HG03196 (cell line): ENCODE results near the gene DTNB.
"Not testable (repeated sequence)": the region's sequence is repeated elsewhere in the genome, so short reads cannot be mapped to it uniquely, and the experiment has no call there.

Experiments
- ATAC-seq: cut with Tn5 transposase; IDR thresholded peaks from one replicate; pipeline ENCODE4 v1.9.1; 2021; ENCODE audit not compliant: unreplicated experiment

Gene DTNB

DNA sequence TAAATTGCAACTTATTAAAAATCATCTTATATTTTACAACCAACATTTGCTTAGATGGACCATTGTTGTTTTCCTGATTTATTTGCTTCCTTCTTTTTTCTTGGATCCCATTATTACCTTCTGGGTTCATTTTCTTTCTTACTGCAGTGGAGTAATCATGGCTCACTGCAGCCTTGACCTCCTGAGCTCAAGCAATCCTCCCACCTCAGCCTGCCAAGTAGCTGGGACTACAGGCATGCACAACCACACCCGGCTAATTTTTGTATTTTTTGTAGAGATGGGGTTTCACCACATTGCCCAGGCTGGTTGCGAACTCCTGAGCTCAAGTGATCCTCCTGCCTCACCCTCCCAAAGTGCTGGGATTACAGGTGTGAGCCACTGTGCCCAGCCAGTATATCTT is 123.8 kb downstream of the DTNB start:
- not testable (repeated sequence) for ATAC-seq

DNA sequence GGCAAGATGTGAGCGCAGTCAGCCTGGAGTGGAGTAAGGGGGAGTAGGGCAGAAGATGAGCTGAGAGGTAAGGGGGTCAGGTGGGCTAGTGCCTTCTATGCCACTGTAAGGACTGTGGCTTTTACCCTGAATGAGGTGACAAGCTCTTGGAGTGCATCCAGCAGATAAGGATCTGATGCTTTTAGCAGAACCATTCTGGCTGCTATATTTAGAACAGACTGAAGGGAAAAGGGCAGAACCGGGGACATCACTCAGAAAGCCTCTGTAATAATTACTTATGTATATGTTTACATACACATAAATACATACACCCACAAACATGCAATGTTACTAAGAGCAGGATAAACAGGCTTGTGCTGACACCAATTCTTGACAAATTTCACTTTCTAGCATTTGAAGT is 124.8 kb downstream of the DTNB start:
- no peak for ATAC-seq

DNA sequence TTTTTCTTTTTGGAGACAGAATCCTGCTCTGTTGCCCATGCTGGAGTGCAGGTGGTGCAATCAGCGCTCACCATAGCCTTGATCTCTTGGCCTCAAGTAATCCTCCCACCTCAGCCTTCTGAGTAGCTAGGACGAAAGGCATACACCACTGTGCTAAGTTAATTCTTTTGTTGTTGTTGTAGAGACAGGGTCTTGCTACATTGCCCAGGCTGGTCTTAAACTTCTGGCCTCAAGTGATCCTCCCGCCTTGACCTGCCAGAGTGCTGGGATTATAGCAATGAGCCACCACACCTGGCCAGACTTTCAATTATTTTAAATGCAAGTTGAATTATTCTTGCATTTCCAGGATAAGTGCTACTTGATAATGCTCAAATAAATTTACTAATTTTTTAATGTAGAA is 126.5 kb downstream of the DTNB start:
- no peak for ATAC-seq

DNA sequence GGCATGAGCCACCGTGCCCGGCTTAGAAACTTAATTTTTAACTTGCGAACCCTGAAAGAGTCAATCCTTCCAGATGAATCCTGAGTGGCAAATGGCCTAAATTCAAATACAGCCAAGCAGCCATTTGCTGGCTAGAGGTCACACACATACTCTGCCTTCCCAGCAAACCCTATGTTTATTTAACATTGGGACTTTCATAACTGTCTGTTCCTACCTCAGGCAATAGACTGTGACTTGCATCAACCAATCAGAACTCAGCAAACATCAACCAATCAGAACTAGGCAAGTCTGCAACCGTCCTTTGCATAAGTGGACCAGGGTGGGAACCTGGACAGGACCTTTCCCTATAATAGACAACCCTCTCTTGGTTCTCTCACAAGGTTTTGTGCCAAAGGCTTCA is 127.5 kb downstream of the DTNB start:
- no peak for ATAC-seq

DNA sequence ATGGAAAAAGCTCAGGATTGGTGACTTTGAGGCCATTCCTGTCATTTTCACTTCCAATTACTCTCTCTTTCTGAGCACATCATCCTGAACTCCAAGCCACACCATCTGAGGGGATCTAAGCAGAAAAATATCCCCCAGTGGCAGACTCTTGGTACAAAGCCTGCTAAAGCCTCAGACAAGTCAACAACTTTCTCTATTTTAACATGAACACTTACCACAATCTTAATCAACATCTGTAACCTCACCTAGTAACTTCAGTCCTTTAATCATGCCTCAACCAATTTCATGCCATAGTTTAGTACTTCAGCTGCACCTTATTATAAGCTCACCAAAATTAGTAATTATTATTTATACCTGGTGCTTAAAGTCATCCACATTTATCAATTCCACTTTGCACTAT is 128.9 kb downstream of the DTNB start:
- no peak for ATAC-seq

DNA sequence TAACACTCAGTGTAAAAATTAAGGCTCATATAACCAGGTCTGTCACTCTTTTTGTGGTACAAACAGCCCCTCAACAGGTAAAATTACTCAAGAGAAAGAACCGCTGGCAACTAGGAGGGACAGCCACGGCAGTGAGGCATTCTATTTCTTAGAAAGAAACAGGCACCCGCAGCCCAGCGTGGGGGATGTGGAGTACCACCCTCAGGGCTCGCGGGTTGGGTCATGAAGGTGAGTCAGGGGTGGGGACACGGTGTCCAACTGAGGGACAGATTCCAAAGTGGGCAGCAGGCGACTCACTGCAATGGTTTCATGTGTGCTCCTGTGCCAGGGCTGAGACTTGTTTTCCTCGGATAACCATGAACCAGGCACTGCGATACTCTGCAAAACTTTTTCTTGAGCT is 129.4 kb downstream of the DTNB start:
- no peak for ATAC-seq

DNA sequence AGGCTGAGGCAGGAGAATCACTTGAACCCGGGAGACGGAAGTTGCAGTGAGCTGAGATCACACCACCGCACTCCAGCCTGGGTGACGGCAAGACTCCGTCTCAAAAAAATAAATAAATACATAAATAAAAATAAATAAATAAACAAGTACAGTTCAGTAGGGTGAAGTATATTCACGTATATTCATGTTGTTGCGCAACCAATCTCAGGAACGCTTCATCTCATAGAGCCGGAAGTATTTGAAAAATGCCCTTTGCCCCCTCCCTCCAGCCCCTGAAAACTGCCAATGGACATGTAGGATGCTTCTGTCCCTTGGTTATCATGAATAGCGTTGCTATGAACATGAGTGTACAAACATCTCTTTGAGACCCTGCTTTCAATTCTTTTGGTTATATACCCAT is 132.0 kb downstream of the DTNB start:
- no peak for ATAC-seq

DNA sequence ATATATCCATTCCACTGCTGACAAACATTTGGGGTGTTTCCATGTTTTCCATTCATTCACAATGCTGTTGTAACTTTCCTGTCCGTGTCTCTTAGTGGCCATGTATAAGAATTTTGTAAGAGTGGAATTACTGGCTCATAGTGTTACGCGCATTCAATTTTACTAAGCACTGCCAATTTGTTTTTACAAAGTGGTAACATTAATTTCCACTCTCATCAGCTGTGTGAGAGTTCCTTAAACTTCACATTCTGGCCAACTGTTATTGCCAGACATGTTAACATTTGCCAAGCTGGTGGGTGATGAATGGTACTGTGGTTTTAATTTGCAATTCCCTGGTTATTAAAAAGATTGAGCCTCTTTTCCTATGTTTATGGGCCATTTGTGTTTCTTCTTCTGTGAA is 134.2 kb downstream of the DTNB start:
- ATAC-seq = no peak

DNA sequence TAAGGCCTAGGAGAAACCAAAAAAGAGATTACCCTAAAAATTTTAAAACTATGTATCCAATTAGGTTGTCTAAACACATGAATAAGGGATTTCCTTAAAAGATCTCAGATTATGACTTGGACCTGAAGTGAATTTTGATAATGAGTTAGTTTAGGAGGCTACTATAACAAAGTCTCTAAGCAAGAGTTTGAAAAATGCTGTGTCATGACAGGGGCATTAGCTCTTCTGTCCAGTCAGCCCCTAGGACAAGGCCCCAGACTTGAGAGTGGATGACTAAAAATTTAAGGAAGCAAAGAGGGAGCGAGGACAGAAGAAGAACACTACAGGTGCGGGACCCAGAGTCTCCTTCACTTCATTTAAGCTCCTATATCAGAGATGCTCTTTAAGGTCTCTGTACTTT is 135.9 kb downstream of the DTNB start:
- no peak for ATAC-seq

DNA sequence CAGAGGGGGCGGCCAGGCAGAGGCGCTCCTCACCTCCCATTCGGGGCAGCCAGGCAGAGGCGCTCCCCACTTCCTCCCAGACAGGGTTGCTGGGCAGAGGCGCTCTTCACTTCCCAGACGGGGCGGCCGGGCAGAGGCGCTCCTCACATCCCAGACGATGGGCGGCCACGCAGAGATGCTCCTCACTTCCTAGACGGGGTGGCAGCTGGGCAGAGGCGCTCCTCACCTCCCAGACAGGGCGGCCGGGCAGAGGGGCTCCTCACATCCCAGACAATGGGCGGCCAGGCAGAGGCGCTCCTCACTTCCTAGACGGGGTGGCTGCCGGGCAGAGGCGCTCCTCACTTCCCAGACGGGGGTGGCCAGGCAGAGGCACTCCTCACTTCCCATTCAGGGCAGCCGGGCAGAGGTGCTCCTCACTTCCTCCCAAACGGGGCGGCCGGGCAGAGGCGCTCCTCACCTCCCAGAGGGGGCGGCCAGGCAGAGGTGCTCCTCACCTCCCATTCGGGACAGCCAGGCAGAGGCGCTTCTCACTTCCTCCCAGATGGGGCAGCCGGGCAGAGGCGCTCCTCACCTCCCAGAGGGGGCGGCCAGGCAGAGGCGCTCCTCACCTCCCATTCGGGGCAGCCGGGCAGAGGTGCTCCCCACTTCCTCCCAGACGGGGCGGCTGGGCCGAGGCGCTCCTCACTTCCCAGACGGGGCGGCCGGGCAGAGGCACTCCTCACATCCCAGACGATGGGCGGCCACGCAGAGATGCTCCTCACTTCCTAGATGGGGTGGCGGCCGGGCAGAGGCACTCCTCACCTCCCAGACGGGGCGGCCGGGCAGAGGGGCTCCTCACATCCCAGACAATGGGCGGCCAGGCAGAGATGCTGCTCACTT is 137.7 kb downstream of the DTNB start:
- ATAC-seq = not testable (repeated sequence)

DNA sequence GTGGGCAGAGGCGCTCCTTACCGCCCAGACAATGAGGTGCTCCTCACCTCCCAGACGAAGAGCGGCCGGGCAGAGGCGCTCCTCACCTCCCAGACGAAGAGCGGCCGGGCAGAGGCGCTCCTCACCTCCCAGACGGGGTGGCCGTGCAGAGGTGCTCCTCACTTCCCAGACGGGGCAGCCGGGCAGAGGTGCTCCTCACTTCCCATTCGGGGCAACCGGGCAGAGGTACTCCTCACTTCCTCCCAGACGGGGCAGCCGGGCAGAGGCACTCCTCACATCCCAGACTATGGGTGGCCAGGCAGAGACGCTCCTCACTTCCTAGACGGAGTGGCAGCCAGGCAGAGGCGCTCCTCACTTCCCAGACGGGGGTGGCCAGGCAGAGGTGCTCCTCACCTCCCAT is 138.4 kb downstream of the DTNB start:
- ATAC-seq = not testable (repeated sequence)

DNA sequence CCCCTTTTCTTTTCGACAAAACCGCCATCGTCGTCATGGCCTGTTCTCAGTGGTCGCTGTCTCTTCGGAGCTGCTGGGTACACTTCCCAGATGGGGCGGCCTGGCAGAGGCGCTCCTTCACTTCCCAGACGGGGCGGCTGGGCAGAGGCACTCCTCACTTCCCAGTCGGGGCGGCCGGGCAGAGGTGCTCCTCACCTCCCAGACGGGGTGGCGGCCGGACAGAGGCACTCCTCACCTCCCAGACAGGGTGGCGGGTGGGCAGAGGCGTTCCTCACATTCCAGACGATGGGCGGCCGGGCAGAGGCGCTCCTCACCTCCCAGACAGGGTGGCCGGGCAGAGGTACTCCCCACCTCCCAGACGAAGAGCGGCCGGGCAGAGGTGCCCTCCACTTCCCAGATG is 138.9 kb downstream of the DTNB start:
- no peak for ATAC-seq

DNA sequence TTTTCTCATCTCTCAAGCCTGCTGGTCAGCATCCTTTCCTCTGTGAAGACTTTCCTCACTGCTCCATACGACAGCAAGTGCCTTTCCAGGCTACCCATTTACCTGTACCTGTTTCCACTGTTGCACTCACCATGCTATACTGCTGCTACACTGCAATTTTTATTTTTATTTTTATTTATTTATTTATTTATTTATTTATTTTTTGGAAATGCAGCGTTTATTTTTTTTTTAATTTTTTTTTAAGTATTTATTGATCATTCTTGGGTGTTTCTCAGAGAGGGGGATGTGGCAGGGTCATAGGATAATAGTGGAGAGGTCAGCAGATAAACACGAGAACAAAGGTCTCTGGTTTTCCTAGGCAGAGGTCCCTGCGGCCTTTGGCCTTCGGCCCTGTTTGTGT is 139.6 kb downstream of the DTNB start:
- ATAC-seq = not testable (repeated sequence)

DNA sequence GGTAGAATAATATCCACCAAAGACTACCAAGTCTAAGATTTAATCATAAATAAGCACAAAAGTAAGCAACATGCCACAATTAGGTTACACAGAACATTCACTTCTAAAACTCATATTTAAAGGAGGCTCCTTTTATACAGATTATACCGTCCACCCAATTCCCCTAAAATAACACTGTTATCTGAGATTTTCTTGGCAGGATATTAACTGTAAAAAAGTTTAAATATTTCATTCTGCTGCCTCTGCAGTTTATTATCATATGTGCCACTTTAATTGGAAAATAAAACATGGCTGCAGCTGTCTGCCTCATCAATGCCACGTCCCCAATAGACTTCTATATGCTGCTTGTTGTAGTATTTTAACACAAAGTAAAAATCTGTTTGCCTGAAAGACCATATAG is 140.9 kb downstream of the DTNB start:
- no peak for ATAC-seq

DNA sequence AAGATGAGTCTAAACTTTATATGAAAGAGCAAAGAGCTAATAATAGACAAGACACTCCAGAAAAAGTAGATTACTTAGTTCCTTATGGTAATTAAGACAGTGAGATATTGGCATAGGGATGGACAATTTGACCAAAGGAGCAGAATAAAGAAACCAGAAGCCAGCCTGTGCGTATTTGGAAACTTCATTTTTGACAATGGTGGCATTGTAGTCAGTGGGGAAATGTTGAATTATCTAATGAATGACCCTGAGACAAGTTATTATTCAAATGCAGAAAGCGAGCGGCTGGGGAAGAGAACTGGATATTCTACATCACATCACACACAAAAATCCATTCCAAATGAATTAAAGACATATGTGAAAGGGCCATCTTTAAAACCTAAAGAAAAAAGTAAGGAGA is 144.3 kb downstream of the DTNB start:
- ATAC-seq = no peak

DNA sequence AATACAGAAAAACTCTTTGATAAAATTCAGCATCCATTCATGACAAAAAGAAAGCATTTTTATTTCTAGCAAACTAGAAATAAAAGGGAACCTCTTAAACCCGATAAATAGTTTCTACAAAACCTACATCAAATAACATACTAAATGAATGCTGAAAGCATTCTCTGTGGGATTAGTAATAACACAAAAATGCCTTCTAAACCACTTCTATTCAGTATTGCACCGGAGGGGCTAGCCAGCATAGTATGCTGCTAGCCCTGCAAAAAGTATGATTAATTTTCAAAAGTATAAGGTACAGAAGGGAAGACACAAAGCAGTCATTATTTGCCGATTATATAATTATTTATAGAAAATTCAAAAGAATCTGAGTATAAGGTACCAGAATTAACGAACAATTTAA is 145.2 kb downstream of the DTNB start:
- no peak for ATAC-seq

DNA sequence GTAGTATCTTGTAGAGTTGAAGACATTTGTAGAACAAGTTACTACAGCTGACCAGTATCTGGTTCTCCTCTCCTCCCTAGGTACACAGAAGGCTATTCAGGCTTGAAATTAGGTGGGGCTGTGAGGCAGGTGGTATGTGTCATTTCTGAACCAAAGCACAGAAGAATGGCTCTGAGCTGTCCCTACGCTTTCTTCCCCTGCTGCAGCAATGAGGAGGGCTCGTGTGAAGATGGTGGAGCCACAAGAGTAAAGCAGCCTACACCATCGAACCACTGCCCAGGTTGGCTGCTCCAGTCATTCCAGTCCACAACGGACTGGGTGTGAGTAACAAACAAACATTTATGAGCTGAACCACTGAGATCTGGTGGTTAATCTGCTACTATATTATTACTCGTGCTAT is 148.9 kb downstream of the DTNB start:
- no peak for ATAC-seq

DNA sequence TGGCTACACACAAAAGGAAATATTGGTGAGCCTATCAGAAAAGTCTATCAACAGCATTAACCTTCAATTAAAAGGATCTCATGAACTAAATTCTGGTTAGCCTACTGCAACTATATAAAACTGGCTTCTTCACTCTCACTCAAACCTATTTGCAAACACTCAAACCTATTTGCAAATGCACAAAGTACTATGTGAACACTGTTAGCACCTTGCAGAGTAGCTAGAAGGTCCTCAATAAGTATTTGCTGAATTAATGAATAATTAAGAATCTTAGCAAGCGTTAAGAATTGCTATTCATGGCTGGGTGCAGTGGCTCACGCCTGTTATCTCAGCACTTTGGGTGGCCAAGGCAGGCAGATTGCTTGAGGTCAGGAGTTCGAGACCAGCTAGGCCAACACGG is 150.3 kb downstream of the DTNB start:
- no peak for ATAC-seq

DNA sequence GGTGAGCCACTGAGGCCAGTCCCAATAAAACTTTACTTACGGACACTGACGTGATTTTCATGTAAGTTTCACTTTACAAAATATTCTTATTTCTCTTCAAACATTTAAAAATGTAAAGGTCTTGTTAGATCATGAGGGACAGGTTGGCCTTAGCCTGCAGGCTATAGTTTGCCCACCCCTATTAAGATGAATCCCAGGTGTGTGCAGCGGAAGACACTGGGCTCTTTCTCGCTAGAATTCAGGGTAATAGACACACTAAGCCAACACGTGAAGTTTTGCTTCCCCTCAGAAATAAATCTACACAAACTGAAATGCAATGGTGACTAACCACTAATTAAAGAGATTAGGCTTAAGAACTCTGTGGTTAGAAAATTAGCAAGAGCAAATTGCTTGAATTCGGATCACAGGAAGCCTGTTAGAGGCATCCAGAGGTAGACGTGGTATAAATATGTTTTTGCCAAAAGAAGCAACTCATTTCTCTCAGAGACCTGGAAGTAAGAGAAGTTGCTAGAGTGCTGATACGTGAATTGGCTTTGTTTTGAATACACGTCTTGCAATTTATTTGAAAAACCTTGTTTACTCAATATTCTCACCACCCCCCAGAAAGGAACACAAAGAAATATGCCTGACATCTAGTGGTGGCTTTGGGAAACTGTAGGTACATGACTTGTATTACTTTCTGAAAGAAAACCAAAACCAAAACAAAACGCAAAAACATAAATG is 151.6 kb downstream of the DTNB start:
- no peak for ATAC-seq

DNA sequence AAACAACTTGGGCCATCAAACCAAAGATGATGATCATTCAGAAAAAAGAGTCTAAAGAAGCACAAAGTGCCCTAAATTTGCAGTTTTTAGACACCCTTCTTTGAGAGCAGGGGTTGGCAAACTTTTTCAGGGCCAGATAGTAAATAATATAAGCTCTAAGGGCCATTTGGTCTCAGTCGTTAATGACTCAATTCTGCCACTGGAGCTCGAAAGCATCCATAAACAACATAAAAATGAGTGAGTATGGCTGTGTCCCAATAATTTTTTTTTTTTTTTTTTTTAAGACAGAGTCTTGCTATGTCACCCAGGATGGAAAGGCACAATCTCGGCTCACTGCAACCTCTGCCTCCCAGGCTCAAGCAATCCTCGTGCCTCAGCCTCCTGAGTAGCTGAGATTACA is 152.3 kb downstream of the DTNB start:
- ATAC-seq = no peak

DNA sequence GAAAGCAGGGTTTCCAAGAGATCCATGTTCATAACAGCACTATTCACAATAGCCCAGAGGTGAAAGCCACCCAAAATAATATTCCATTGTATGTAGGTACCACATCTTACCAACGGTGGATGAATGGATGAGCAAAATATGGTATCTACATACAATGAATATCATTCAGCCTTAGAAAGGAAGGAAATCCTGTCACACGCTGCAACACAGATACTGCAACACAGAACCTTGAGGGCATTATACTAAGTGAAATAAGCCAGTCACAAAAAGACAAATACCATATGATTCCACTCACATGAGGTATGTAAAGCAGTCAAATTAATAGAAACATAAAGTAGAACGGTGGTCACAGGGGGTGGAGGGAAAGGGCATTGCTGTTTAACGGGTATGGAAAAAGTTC is 155.7 kb downstream of the DTNB start:
- no peak for ATAC-seq

DNA sequence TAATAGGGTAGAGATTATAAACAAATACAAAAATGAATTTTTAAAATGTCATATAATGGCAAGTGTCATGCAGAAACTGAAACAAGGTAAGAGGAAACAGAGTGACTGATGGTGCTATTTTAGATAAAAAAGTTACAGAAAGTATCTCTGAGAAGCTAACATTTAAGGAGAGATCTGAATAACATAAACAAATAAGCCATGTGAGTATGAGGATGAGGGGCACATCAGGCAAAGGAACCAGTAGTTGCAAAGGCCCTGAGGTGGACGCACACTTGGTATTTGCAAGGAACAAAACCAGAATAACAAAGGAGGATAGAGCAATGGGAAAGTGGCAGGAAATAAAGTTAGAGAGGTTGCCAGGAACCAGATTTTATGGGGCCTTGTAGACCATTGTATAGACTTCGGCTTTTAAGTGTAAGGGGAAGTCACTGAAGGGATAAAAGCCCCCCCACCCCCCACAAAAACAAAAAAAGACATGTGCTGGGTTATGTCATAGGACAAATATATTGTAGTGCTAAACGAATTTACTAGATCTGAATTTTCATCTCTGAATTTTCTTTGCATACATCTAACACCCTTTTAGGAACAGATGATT is 159.2 kb downstream of the DTNB start:
- ATAC-seq = no peak
